Trophoblast cell (in vitro differentiated cells and primary cell): ENCODE measurements around the gene CDRT15.

Source experiments
- DNase-seq, 2 donors: peaks; one replicate each; pipeline ENCODE4 v3.0.0-alpha.2; 2016
- H2AFZ ChIP-seq: 2 replicates; pipeline ENCODE4 v1.6.1; 2013; ENCODE audit warnings: low read length, moderate library complexity, mild to moderate bottlenecking; ENCODE audit not compliant: insufficient read depth, poor library complexity
- H2AK5ac ChIP-seq: 2 replicates; pipeline ENCODE4 v1.6.1; 2013; ENCODE audit warnings: mild to moderate bottlenecking, low read length
- H2BK120ac ChIP-seq: 2 replicates; pipeline ENCODE4 v1.6.1; 2013; ENCODE audit warnings: low read length, mild to moderate bottlenecking, moderate library complexity; ENCODE audit not compliant: insufficient read depth, poor library complexity
- H2BK12ac ChIP-seq: 2 replicates; pipeline ENCODE4 v1.6.1; 2013; ENCODE audit warnings: mild to moderate bottlenecking, low read length, moderate library complexity
- H2BK5ac ChIP-seq: 2 replicates; pipeline ENCODE4 v1.6.1; 2013; ENCODE audit warnings: low read length, low read depth, moderate library complexity, mild to moderate bottlenecking; ENCODE audit not compliant: poor library complexity
- H3K14ac ChIP-seq: 2 replicates; pipeline ENCODE4 v1.6.1; 2013; ENCODE audit warnings: mild to moderate bottlenecking, low read length
- H3K18ac ChIP-seq: 2 replicates; pipeline ENCODE4 v1.6.1; 2013; ENCODE audit warnings: mild to moderate bottlenecking, low read length
- H3K23ac ChIP-seq: 2 replicates; pipeline ENCODE4 v1.6.1; 2013; ENCODE audit warnings: low read length
- H3K27ac ChIP-seq: 2 replicates; pipeline ENCODE4 v1.5.1; 2013; ENCODE audit warnings: low read depth, mild to moderate bottlenecking, inconsistent platforms, low read length, moderate library complexity
- H3K27me3 ChIP-seq: 2 replicates; pipeline ENCODE4 v1.6.1; 2013; ENCODE audit warnings: inconsistent platforms, mild to moderate bottlenecking, low read length, moderate library complexity; ENCODE audit not compliant: insufficient read depth
- H3K36me3 ChIP-seq, 2 experiments: 1 replicate in 1 of 2; 2 replicates in 1 of 2; pipeline ENCODE4 v1.6.1; 2013; ENCODE audit warnings: low read length in 2 of 2, mild to moderate bottlenecking in 2 of 2, moderate library complexity in 1 of 2; ENCODE audit not compliant: insufficient read depth in 2 of 2, control insufficient read depth in 1 of 2
- H3K4ac ChIP-seq: 2 replicates; pipeline ENCODE4 v1.6.1; 2013; ENCODE audit warnings: low read depth, mild to moderate bottlenecking, low read length, moderate library complexity
- H3K4me1 ChIP-seq, 2 experiments: 1 replicate in 1 of 2; 2 replicates in 1 of 2; pipeline ENCODE4 v1.6.1; 2013; ENCODE audit warnings: low read length in 2 of 2, mild to moderate bottlenecking in 2 of 2, moderate library complexity in 1 of 2; ENCODE audit not compliant: insufficient read depth in 2 of 2, control insufficient read depth in 1 of 2
- H3K4me2 ChIP-seq: 2 replicates; pipeline ENCODE4 v1.6.1; 2013; ENCODE audit warnings: inconsistent platforms, mild to moderate bottlenecking, low read length, moderate library complexity
- H3K4me3 ChIP-seq: 2 replicates; pipeline ENCODE4 v1.5.1; 2013; ENCODE audit warnings: mild to moderate bottlenecking, low read depth, low read length, inconsistent platforms
- H3K79me1 ChIP-seq: one replicate; pipeline ENCODE4 v1.6.1; 2013; ENCODE audit warnings: low read length
- H3K79me2 ChIP-seq: 2 replicates; pipeline ENCODE4 v1.6.1; 2013; ENCODE audit warnings: low read length, mild to moderate bottlenecking; ENCODE audit not compliant: control insufficient read depth, insufficient read depth, poor library complexity
- H3K9ac ChIP-seq: 2 replicates; pipeline ENCODE4 v1.6.1; 2013; ENCODE audit warnings: mild to moderate bottlenecking, low read length
- H3K9me3 ChIP-seq: 2 replicates; pipeline ENCODE4 v1.6.1; 2013; ENCODE audit warnings: low read depth, mild to moderate bottlenecking, control low read depth, inconsistent platforms, low read length; ENCODE audit not compliant: insufficient read depth
- H4K12ac ChIP-seq: 2 replicates; pipeline ENCODE4 v1.6.1; 2013; ENCODE audit warnings: low read depth, mild to moderate bottlenecking, low read length, moderate library complexity
- H4K8ac ChIP-seq: 2 replicates; pipeline ENCODE4 v1.6.1; 2013; ENCODE audit warnings: low read depth, mild to moderate bottlenecking, low read length, moderate library complexity
- H4K91ac ChIP-seq: one replicate; pipeline ENCODE4 v1.6.1; 2013; ENCODE audit warnings: low read depth, mild to moderate bottlenecking, low read length, moderate library complexity
- WGBS: extraction: QIAGEN DNeasy Blood & Tissue Kit; methylation state at CpG from one replicate; pipeline ENCODE4 v1.1.7; 2013; ENCODE audit warnings: missing lambda C conversion rate; ENCODE audit not compliant: insufficient read length, insufficient coverage; ENCODE audit errors: extremely low coverage; 5-methylcytosine and 5-hydroxymethylcytosine counted together

CDRT15 gene

DNA sequence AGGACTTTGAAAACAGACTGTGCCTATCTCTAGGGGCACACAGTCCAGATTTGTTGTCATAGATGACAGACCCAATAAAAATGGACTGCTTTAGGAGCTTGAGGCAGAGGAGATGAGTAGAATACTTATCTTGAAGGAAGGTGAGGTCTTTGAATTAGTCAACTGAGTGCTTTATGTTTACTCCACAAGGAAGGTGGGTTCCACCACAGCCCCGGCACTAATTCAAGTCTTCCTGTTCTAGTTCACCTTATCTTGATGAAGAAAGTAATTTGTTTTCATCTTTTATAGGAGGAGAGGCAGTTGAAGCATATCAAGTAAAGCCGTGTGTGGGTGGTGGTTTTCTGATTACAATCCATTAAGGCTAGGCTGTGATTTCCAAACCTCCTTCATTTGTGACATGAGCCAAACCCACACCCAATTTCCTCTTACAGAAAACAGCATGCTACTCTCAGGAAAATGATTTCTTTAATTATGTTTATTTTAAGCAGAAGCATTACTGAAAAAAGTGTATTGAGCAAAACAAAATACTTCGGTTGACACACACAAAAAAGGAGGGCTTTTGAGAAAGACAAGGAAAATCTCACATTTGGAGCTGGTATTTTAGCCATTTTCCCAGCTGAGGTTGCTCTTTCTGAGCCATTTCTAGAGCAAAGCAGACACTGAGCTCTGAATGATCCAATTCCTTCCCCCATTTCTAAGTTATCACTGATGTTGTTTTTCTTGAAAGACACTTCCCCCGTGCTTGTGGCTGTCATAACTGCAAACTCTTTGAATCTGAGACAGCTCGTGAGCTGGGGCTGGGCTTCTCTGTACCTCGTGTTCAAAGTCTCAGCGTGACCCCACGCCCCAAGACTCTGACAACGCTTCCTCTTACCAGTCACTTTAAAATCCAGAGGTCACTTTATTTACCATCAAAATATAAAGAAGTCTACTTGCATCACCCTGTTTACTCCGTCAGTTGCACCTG is 35.4 kb downstream of the CDRT15 start:
- H4K12ac ChIP-seq: no peak overlapping the region
- no peak overlapping the region for H2AK5ac ChIP-seq
- no peak overlapping the region for H3K18ac ChIP-seq
- no peak overlapping the region for H2BK12ac ChIP-seq
- no peak overlapping the region for H4K8ac ChIP-seq
- H3K79me2 ChIP-seq: no peaks in the 10 kb centered on the region
- no peak for DNase-seq
- H3K14ac ChIP-seq: no peak overlapping the region
- no peak overlapping the region for H2BK120ac ChIP-seq
- H2BK5ac ChIP-seq: no peak overlapping the region
- H3K27me3 ChIP-seq: no peaks in the 10 kb centered on the region
- WGBS: no CpG with 5 or more reads among the region's 10 CpGs
- no peak overlapping the region for H3K4ac ChIP-seq
- H3K79me1 ChIP-seq: no peaks in the 10 kb centered on the region
- H4K91ac ChIP-seq: no peak overlapping the region
- no peaks in the 10 kb centered on the region for H3K4me1 ChIP-seq
- H3K4me3 ChIP-seq: no peak overlapping the region
- no peak overlapping the region for H3K23ac ChIP-seq
- H3K36me3 ChIP-seq: no peaks in the 10 kb centered on the region
- no peak overlapping the region for H3K9ac ChIP-seq
- no peak overlapping the region for H2AFZ ChIP-seq
- no peaks in the 10 kb centered on the region for H3K9me3 ChIP-seq
- H3K27ac ChIP-seq: no peak overlapping the region
- no peak overlapping the region for H3K4me2 ChIP-seq

DNA sequence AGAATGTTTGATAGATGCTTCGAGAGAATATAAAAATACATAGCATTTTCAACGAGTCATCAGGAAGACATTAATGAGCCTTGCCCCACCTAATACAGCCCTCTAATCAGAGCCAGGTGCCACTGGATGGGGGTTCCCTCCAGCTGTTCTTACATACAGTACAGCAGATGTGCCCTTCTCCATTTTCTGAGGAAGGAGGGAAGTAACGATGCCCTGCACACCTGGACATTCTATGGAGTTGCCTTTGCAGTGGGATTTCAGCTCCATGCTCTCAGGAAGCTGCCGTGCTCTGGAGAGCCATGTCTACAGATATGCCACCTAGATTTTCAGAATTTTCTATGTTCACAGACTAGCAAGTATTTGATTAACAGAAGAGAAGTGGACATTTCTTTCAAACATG is 36.3 kb downstream of the CDRT15 start:
- Histone ChIP-seq H3K27ac (no peak overlapping the region), H2AFZ (no peak overlapping the region), H2BK5ac (no peak overlapping the region), H3K14ac (no peak overlapping the region), H3K23ac (no peak overlapping the region), H3K36me3 (no peaks in the 10 kb centered on the region), H3K18ac (no peak overlapping the region), H3K4me1 (no peaks in the 10 kb centered on the region), H3K4me3 (no peak overlapping the region), H2BK120ac (no peak overlapping the region), H4K8ac (no peak overlapping the region), H4K91ac (no peak overlapping the region), H3K9ac (no peak overlapping the region), H3K79me2 (no peaks in the 10 kb centered on the region), H4K12ac (no peak overlapping the region), H3K4ac (no peak overlapping the region), H3K27me3 (no peaks in the 10 kb centered on the region), H3K4me2 (no peak overlapping the region), H2BK12ac (no peak overlapping the region), H3K79me1 (no peaks in the 10 kb centered on the region), H2AK5ac (no peak overlapping the region), H3K9me3 (no peaks in the 10 kb centered on the region)
- no CpG with 5 or more reads among the region's 4 CpGs for WGBS
- DNase-seq: no peak

DNA sequence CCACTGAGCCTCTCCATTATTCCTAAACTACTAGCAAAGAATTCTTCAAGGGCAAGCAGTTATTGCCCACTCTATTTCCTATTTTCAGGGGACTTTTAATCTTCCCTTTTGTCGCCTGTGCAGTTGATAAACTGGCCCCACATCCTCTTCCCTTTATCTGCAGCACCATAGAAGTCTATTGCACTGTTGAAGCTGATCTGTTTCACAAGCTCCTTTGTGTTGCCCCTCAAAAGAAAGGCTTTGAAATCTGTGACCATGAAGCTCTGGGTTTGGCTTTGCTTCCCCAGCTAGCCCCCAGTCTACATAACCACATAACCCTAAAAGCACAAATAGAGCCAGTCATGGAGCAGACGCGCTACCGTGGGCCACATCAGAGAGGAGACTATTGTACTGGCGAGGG is 37.1 kb downstream of the CDRT15 start:
- Histone ChIP-seq H2AFZ (no peak overlapping the region), H3K27me3 (no peaks in the 10 kb centered on the region), H3K9ac (no peak overlapping the region), H3K27ac (no peak overlapping the region), H4K8ac (no peak overlapping the region), H4K12ac (no peak overlapping the region), H3K14ac (no peak overlapping the region), H3K4me1 (no peaks in the 10 kb centered on the region), H2BK5ac (no peak overlapping the region), H3K18ac (no peak overlapping the region), H3K9me3 (no peaks in the 10 kb centered on the region), H3K4me3 (no peak overlapping the region), H4K91ac (no peak overlapping the region), H3K79me2 (no peaks in the 10 kb centered on the region), H3K4me2 (no peak overlapping the region), H3K4ac (no peak overlapping the region), H2BK12ac (no peak overlapping the region), H3K36me3 (no peaks in the 10 kb centered on the region), H2BK120ac (no peak overlapping the region), H3K23ac (no peak overlapping the region), H3K79me1 (no peaks in the 10 kb centered on the region), H2AK5ac (no peak overlapping the region)
- DNase-seq: no peak
- no CpG with 5 or more reads among the region's 5 CpGs for WGBS

DNA sequence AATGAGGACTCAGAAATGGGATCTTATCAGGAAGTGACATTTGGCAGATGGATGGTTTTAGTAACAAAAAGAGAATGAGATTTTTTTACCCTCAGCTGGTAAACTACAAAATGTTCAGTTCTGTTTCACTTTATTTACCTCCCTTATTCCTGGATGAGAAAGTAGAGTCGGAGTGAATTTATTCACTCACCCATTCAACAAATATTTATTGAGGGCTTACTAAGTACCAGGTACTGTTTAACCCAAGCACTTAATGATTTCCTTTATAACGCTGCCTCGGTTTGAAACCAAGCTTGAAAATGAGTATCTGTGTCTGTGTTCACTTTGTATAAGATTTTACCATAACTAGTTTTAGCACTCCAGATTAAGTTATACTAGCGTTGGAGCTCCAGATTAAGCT is 38.1 kb downstream of the CDRT15 start:
- no peak overlapping the region for H2AK5ac ChIP-seq
- H3K4me3 ChIP-seq: no peak overlapping the region
- no peak overlapping the region for H2AFZ ChIP-seq
- H2BK5ac ChIP-seq: no peak overlapping the region
- H4K91ac ChIP-seq: no peak overlapping the region
- H3K9ac ChIP-seq: no peak overlapping the region
- no peak overlapping the region for H4K8ac ChIP-seq
- no peak overlapping the region for H3K4me2 ChIP-seq
- H3K79me2 ChIP-seq: no peaks in the 10 kb centered on the region
- no peaks in the 10 kb centered on the region for H3K36me3 ChIP-seq
- no CpG with 5 or more reads among the region's 4 CpGs for WGBS
- H2BK120ac ChIP-seq: no peak overlapping the region
- H3K27ac ChIP-seq: no peak overlapping the region
- H3K4me1 ChIP-seq: no peaks in the 10 kb centered on the region
- no peak overlapping the region for H3K14ac ChIP-seq
- H3K18ac ChIP-seq: no peak overlapping the region
- DNase-seq: no peak
- no peak overlapping the region for H3K23ac ChIP-seq
- no peak overlapping the region for H4K12ac ChIP-seq
- H3K4ac ChIP-seq: no peak overlapping the region
- H2BK12ac ChIP-seq: no peak overlapping the region
- no peaks in the 10 kb centered on the region for H3K27me3 ChIP-seq
- no peaks in the 10 kb centered on the region for H3K79me1 ChIP-seq
- no peaks in the 10 kb centered on the region for H3K9me3 ChIP-seq
